ENCODE measurements around the gene TMEM109.

DNA sequence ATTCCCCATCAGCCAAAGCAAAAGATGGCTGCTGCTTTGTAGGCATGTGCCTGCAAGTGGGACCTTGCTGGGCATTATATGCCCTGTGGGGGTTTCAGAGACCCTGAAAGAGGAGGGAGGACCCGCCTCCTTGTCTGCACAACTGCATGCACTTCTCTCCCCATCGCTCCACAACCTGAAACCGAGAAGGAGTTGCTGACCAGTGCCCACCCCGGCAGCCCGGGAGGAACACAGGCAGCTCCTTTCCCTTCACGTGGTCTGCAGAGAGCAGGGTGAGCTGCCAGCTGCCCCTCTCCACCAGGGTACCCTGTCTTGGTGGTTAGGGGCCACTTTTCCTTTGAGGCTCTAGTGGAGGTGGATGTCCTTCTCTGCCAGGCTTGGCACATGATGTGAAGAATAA, 8.9 kb downstream of the TMEM109 start:
- no peak for TF ChIP-seq POLR2AphosphoS5 (IDR thresholded peaks at IDR 0.05; ENCODE audit: insufficient read depth in 1 of 2, low read depth in 1 of 2)
- TF ChIP-seq, protein P1, sequence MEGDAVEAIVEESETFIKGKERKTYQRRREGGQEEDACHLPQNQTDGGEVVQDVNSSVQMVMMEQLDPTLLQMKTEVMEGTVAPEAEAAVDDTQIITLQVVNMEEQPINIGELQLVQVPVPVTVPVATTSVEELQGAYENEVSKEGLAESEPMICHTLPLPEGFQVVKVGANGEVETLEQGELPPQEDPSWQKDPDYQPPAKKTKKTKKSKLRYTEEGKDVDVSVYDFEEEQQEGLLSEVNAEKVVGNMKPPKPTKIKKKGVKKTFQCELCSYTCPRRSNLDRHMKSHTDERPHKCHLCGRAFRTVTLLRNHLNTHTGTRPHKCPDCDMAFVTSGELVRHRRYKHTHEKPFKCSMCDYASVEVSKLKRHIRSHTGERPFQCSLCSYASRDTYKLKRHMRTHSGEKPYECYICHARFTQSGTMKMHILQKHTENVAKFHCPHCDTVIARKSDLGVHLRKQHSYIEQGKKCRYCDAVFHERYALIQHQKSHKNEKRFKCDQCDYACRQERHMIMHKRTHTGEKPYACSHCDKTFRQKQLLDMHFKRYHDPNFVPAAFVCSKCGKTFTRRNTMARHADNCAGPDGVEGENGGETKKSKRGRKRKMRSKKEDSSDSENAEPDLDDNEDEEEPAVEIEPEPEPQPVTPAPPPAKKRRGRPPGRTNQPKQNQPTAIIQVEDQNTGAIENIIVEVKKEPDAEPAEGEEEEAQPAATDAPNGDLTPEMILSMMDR (IDR thresholded peaks at IDR 0.05) = no peak
